Stimulated activated CD4-positive, alpha-beta T cell treated with anti-CD3 and anti-CD28 coated beads, TNF-alpha, amount 100 ng/mL, for 24 hours (primary cell): ENCODE measurements around the gene SLC41A3.
"Not testable (repeated sequence)": the region's sequence is repeated elsewhere in the genome, so short reads cannot be mapped to it uniquely, and the experiment has no call there.

Experiments
- DNase-seq, 3 experiments: peaks; one replicate each; pipeline ENCODE4 v3.0.0-alpha.2; 2020; ENCODE audit warnings: low read depth in 3 of 3

SLC41A3 gene

DNA sequence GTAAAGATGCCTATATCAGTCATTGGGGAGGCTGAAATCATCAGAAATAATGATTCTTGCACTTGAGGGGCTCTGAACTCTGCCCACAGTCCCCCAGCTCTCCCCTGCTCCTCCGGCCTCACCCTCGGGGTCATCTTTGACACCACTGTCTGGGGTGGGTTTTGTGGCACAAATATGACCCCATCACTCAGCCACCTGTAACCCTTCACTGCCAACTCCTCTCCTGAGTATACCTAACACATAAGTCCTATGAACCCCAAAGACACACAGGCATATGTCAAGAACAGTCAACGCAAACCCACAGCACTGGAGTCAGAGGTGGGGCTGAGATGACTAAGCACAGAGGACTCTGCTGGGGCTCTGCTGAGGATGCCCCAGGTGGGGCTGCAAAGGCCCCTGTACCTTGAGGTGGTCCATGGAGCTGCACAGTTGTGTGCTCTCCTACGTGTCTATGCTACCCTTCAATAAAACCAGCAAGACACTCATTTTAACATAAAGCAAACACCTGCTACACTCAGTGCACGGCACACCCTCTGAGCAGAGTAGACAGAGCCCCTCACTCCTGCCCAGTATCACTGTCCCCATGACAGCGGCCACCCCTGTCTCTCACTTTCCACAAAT, 29.9 kb downstream of the SLC41A3 start:
- no peak for DNase-seq

DNA sequence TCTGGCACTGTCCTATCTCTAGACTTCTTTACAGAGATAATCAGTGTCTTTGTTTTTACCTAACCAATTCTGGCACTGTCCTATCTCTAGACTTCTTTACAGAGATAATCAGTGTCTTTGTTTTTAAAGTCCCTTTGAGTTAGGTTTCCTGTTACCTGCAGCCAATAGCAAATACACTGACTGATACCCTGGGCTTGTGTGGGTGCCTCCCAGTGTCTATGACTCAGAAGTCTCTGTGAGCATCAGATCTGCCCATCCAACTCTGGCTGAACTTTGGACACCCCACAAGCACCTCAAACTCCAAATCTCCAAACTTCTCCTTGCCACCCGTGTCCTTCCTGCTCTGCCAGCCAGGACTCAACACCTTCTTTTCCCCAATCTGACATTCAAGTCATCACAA, 30.4 kb downstream of the SLC41A3 start:
- no peak for DNase-seq

DNA sequence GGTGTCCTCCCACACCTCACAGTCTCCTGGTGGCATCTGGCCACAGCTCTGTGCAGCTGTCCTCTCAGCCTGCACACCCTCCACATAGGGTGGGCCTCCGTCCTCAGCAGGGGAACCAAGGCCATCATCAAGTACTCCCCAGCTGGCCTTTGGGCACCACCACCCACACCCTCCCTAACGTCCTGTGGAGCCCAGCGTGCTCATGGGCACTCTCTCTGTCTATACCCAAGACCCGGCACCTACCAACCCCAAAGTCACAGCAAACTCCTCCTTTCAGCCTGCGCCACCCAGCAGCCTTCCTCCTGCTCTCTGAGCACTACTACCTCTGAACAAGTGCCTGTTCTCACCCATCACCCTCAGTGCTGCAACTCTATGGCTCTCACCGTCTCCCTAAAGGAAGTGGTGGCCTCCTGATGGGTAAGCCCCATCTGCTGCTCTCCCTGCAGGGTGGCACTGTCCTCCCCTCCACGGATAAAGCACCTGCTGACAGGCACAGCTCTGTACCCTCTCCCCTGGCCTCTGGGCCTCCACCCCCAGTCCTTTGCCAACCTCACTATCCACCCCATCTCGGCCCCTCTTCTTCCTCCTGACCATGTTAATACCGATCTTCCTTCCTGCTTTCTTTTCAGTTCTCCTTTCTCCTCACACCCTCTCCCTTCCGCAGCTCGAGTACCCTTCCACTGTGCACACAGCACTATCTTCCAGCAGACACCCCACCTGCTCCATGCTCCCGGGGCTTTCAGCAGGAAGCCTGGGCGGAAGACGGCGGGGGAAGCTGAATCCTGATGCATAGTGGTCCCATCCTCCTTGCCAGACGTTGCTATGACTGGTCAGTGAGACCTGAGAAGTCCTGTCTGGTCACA, 31.5 kb downstream of the SLC41A3 start:
- no peak for DNase-seq

DNA sequence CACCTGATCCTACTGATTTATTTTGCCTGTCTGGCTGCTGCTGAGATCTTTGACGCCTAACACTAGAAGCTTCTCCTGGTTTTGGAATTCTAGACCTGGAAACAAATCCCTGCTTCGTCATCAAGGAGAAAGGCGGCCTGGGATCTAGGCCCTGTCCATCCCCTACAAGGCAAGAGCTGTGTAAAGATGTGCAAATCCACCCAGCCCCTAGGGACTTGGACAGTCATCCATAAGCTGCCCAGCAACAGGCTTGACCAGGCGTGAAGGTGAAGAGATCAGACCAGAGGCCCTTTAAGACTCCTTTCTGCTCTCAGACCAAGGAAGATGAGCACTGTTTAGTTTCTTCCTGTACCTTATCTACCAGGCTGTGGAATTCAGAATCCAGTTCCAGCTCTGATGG, 32.2 kb downstream of the SLC41A3 start:
- no peak for DNase-seq

DNA sequence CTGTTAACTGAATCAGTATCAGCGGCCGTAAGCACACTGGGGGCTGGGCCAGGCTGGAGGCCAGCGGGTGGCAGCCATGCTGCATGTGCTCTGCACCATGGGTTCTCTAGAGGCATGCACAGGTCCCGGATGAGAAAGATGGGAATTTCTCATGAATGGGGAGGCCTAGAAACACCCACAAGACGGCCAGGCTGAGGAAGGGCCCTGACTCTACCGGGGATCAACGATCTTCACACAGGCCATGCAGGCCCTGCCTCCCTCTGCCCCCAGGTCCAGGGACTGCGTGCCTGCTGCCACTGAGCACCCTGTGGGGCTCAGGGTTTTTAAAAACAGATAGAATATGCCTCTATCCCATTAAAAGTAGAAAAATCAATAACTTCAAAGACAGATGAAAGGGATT, 32.7 kb downstream of the SLC41A3 start:
- no peak for DNase-seq

DNA sequence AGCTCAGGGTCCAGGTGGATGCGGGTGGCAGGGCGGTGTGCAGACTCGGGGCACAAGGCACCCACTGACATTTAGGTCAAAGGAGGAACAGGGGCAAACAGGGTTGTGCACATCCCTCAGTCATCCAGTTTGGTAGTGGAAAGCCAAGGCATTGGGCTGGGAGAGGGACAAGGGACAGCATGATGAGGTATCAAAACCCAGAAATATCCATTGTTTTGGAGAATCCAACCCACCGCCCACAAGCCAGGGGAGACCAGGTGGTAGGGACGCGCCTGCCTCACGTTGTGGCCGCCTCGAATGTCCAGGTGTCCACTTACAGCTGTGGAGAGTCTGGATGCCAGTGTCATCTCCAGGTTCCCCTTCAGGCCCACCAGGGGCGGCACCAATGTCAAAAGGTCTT, 33.3 kb downstream of the SLC41A3 start:
- no peak for DNase-seq

DNA sequence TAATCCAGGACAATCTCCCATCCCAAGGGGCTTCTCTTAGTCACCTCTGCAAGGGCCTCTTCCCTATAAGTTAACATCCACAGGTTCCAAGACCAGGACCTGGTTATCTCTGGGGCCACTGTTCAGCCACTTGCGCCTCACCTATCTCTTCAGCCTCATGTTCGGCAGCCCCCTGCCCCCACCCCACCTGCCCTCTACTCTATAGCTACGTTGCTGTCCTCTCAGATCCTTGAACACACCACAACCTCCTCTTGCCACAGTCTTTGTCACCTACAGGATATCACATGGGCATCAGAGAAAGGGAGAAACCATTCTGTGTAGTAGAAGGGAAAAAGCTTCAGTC, 33.9 kb downstream of the SLC41A3 start:
- DNase-seq, result no peak

DNA sequence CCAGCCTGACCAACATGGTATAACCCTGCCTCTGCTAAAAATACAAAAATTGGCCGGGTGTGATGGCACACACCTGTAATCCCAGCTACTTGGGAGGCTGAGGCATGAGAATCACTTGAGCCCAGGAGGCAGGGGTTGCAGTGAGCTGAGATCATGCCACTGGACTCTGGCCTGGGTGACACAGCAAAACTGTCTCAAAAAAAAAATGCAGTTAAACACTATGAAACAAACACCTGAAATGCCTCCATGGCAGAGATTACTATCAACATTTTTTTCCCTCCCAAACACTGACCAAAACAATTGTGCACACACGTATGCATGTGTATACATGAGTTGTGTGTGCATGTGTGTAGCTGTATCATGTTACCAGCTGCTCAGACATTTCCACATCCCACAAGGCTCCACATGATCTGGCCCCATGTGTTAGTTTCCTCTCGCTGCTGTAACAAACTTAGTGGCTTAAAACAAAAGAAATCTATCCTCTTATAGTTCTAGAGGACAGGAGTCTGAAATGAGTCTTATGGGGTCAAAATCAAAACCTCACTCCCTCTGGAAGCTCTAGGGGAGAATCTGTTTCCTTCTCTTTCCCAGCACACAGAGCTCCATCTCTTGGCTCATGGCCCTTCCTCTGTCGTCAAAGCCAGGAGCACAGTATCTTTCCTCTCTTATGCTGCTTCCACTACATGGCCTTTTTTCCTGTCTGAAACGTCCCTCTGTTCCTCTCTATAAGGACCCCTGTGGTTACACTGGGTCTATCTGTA, 34.5 kb downstream of the SLC41A3 start:
- no peak for DNase-seq

DNA sequence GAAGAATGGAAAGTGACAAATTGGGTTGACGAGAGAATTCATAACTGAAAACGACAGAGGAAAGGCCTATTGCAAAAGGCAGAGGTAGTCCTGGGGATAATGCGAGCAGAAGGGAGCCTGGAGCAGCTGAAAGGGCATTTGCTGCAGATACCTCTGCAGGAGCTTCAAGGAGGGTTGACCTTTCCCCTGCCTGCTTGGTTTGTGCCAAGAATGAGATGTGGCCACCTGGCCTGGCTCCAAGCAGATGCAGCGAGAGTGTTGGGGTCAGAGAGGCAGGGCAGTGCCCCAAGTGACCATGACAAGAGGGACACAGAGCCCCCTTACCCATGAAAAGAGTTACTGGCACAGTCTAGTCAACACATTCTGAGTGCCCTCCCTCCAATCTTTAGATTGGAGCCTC, 43.5 kb downstream of the SLC41A3 start:
- no peak for DNase-seq

DNA sequence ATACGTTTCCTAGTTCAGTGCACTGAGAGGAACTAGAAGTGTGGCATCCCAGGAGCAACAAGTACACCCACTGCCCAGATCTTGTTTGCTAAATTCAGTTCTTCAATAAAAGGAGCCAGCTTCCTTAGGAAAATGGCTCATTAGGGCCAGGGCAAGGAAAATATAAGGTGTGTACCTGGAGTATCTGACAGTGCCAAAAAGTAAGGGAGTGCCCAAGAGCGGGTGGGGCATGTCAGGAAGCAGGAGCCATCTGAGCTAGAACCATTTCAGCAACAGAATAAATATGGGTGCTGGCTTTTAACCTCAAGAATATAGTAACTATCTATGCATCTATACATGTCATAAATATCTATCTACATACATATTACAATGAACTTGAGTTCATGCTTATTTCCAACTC, 44.1 kb downstream of the SLC41A3 start:
- DNase-seq, result no peak

DNA sequence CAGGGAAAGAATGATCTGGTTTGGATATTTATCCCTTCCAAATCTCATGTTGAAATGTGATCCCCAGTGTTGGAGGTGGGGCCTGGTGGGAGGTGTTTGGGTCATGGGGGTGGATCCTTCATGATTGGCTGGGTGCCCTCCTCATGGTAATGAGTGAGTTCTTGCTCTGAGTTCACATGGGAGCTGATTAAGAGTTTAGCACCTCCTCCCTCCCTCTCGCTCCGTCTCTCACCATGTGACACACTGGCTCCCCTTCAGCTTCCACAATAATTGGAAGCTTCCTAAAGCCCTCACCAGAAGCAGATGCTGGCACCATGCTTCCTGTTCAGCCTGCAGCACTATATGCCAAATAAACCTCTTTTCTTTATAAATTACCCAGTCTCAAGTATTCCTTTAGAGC, 45.1 kb downstream of the SLC41A3 start:
- DNase-seq, result not testable (repeated sequence)

DNA sequence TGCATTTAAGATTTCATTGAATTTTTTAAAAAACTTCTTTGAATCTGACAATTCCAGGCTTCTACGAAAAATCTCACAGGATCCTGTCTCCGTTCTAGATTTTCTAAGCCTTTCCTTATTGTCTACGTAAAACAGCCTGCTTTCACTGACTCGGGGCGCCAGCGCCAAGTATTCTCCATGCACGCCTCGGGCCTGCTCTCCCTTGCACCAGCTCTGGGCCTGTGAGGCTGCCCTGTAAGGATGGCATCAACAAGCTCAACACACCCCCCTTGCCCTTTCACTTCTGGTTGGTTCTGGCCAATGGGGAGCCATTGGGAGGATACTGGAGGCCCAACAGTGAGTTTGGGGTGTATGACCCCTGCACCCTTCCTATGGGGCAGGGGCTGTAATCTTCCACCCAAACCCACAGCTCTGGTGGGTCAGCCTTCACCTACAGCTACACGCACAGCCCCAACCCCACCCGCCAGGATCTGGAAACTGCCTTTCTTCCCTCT, 47.8 kb downstream of the SLC41A3 start:
- no peak for DNase-seq

DNA sequence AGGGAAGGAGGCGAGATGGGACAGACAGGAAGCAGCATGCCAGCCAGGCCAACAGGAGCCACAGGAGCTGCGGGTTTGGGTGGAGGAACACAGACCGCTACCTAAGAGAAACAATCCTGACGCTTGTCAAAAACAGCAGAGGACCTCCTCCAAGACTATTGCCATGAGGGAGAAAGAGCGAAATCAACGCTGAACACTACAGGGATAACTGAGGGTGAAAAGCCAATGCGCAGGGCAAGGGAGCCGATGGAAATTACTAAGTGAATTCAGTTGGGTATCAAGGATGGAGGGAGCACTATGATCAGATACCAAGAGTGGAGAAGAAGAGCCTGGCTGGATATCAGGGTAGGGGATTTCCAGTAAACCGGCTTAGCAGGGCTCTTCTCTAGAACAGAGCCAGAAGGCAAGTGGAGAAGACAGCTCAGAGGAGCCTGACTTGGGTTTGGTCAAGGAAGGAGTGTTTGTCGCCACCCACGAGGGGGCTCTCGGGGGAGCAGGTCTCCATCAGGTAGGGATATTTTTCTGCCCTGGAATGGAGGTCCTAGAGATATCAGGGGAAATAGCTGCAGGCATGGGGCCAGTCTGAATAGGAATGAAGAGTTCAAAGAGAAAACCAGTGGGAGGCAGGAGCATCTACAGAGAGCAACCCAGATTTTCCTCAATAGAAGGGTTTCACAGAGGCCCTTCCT, 48.4 kb downstream of the SLC41A3 start:
- DNase-seq, result no peak

DNA sequence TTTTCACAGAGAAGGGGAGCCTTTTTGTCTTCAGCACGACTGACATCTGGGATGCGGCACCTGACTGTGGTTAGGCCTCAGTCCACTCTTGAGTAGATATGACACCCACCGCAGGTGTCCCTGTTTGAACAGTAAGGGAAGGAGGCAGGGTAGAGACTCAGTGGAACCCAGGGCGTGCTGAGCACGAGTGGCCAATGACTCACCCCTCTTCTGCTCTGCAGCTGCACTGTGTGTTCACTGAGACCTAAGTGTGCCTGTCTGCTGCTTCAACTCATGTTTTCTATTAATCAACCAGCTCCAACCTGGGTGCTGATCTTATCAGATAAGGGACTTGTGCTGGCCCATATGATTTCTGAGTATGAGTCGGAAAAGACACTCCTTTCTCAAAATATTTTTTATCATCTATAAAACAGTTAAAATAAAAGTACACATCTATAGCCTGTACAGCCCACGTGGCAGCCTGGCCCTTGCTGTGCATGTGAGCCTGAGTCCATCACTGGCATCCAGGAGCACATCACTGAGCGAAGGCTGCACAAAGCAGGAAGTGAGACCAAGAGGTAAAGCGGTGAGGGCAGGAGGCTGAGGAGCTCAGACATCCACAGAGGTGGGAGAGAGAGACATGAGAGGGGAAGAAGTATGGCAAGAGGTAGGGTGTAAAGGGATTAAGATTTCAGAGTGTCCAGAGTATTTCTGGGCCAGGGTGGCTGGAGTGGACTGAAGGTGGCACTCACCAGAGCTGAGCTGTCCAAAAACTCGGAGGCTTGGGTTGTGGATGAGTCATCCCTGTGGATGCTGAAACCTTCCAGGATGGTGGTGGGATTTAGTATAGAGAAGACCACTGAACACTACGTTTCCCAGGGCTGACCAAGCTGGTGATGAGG, 49.2 kb downstream of the SLC41A3 start:
- no peak for DNase-seq

DNA sequence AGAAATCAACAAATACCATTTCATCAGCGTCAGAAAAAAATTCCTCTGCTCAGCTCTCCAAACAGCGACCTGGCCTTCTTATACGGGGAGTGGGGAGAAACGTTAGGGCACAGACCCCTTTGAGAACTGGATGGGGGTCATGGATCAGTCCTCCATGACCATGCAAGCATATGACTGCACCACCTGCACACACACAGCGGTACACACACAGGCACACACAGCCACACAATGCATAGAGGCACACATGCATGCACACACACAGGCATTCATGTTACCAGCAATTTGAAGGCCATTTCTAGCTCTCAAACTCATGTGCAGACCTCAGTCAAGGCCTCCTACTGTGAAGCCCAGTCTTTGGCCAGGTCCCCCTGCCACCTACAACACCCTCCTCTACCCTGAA, 50.2 kb downstream of the SLC41A3 start:
- DNase-seq, result no peak

DNA sequence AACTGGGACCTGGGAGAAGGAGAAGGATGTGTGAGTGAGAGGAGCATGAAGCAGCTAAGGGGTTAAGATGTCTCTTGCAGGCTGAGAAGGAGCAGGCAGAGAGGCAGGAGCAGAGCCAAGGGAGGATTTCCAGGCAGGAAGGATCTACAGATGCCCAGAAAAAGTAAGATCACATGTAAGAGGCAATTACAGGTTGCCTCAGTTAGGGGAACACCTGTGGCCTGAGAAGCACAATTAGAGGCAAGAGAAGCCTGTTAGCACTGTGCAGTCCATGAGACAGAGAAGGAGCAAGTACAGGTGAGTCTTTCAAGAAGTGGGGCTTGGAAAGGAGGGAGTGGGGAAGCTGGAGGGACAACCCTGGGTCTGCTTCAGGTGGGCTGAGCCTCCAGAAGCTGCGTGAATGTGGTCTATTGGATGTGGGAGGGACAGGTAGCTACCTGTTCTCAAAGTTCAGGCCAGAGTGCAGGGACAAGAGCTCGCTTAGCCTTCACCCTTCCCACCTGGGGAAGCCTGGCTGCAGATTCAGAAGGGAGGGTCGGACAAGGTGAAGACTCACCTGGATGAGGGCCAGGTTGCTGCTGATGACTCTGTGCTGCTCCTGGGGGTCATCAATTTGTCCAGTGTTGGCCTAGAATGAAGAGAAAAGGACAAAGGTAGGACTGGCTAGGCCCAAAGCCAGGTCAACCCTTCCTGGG, 50.7 kb downstream of the SLC41A3 start:
- no peak for DNase-seq

DNA sequence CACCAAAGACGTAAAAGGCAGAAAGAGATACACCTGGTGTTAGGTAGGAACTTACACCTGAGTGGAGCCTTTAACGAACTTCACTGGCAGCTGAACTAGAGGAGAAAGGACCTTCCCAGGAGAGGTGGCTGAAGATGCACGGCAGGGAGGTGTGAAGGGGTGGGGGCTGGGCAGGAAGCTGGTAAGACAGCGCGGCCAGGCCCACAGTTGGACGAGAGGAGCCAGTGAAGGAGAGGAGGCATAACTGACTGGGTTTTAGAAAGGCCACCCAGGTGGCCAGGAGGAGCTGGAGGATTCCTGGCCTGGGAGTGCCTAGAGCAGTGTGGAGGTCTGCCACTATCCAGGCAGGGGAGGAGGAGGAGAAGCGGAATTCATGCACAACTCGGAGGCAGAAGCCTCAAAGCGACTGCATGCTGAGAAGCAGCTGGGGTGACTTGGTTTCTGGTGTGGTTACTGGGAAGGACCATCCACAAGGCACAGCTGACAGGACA, 51.9 kb downstream of the SLC41A3 start:
- no peak for DNase-seq

DNA sequence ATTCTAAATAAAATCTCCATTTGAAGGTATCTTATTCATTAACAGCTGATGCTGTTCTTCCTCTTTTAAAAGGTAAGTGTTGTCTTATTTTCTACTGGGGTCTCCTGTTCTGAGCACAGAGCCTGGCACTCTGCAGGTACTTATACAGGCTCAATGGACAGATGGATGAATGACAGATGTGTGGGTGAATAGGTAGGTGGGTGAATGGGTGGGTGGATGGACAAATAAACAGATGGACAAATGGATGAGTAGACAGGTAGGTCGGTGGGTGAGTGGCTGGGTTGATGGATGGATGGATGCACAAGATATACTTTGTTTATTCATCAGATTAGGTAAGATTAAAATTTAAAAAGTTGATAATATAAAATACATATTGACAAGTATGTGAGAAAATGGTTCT, 53.5 kb downstream of the SLC41A3 start:
- no peak for DNase-seq

DNA sequence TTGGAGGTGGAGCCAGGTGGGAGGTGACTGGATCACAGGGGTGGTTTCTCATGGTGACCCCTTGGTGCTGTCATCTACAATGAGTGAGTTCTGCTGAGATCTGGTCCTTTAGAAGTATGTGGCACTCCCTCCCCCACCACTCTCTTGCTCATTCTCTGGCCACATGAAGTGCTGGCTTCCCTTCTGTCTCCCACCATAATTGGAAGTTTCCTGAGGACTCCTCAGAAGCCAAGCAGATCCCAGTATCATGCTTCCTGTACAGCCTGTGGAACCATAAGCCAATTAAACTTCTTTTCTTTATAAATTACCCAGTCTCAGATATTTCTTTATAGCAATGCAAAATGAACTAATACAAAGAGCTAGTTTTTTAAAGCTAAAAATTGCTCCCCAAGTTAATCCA, 54.7 kb downstream of the SLC41A3 start:
- DNase-seq, result no peak

DNA sequence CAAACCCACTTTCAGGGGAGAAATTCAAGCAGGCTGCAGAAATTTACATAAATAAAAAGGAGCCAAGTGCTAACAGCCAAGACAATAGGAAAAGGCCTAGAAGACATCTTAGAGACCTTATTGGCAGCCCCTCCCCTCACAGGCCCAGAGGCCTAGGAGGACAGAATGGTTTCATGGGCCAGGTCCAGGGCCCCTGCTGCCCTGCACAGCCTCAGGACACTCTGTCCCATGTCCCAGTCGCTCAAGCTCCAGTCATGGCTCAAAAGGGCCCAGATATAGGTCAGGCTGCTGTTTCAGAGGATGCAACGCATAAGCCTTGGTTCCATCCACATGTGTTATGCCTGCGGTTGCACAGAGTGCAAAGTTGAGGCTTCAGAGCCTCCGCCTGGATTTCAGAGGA, 55.8 kb downstream of the SLC41A3 start:
- no peak for DNase-seq
